ENCODE data around the gene NDUFAF5. TPM values are rescaled to one million over a fixed set of nuclear protein-coding genes. Genes with fewer than 3 reads are reported as not detected.

The NDUFAF5 gene
- total and polyA plus RNA-seq, 2 of the 8 experiments (the other 6 are each of a cell fraction or from before 2014, with no cell fraction given) = 11.8 to 32.3 TPM

- no peak for TF ChIP-seq CHD7 (IDR thresholded peaks at IDR 0.05; ENCODE audit: insufficient replicate concordance, low read length)
Observed at GRCh38 chr20:13863244-13863643, 78.4 kb downstream of the NDUFAF5 start (continued).
